GM21381 (cell line): ENCODE results near the gene KLHDC1.
"Not testable (repeated sequence)": the region's sequence is repeated elsewhere in the genome, so short reads cannot be mapped to it uniquely, and the experiment has no call there.

ENCODE experiments used
- ATAC-seq: cut with Tn5 transposase; IDR thresholded peaks from one replicate; pipeline ENCODE4 v1.9.1; 2021; ENCODE audit warnings: mild to moderate bottlenecking, moderate library complexity; ENCODE audit not compliant: unreplicated experiment

Gene KLHDC1

GRCh38 chr14:49721733-49722435, 29.0 kb downstream of the KLHDC1 start:
- ATAC-seq: not testable (repeated sequence)

- ATAC-seq: no peak
Measured at GRCh38 chr14:49727171-49727570, 34.3 kb downstream of the KLHDC1 start.

GRCh38 chr14:49732896-49733295, 40.0 kb downstream of the KLHDC1 start:
- no peak for ATAC-seq

GRCh38 chr14:49733836-49734235, 40.9 kb downstream of the KLHDC1 start:
- no peak for ATAC-seq

GRCh38 chr14:49735669-49736068, 42.7 kb downstream of the KLHDC1 start:
- not testable (repeated sequence) for ATAC-seq

- ATAC-seq: no peak
Measured at GRCh38 chr14:49745191-49745590, 52.3 kb downstream of the KLHDC1 start.

GRCh38 chr14:49746476-49746875, 53.6 kb downstream of the KLHDC1 start:
- not testable (repeated sequence) for ATAC-seq

GRCh38 chr14:49754570-49755097, 61.7 kb downstream of the KLHDC1 start:
- no peak for ATAC-seq

GRCh38 chr14:49755378-49755777, 62.5 kb downstream of the KLHDC1 start:
- no peak for ATAC-seq

GRCh38 chr14:49761839-49762551, 69.1 kb downstream of the KLHDC1 start:
- no peak for ATAC-seq

- ATAC-seq: no peak
Measured at GRCh38 chr14:49766839-49767238, 73.9 kb downstream of the KLHDC1 start.

- ATAC-seq: no peak
Measured at GRCh38 chr14:49767270-49767570, 74.3 kb downstream of the KLHDC1 start.

GRCh38 chr14:49767571-49768300, 74.8 kb downstream of the KLHDC1 start, which contains the start of gene KLHDC2:
TSS of gene KLHDC2 (plus strand) at chr14:49768153. CDS start at chr14:49768469, 316 bp downstream.
- peak; percentile 93 for ATAC-seq

GRCh38 chr14:49768301-49769121, 75.6 kb downstream of the KLHDC1 start:
- peak; percentile 27 for ATAC-seq

GRCh38 chr14:49769171-49769570, 76.3 kb downstream of the KLHDC1 start:
- no peak for ATAC-seq

GRCh38 chr14:49769581-49770211, 76.8 kb downstream of the KLHDC1 start:
- ATAC-seq: no peak

- ATAC-seq: no peak
Measured at GRCh38 chr14:49770212-49770817, 77.4 kb downstream of the KLHDC1 start.

GRCh38 chr14:49771691-49772090, 78.8 kb downstream of the KLHDC1 start:
- not testable (repeated sequence) for ATAC-seq

- no peak for ATAC-seq
Measured at GRCh38 chr14:49774106-49774505, 81.2 kb downstream of the KLHDC1 start.

- ATAC-seq: no peak
Measured at GRCh38 chr14:49778421-49778820, 85.5 kb downstream of the KLHDC1 start.
